IPS-11a (cell line): ENCODE results near the gene TUBA1B.
"Not testable (repeated sequence)": the region's sequence is repeated elsewhere in the genome, so short reads cannot be mapped to it uniquely, and the experiment has no call there.

Experiments used
- H3K4me3 ChIP-seq: one replicate; pipeline ENCODE4 v1.5.1; 2013; ENCODE audit warnings: low read depth, low read length, control low read depth

The TUBA1B gene

DNA sequence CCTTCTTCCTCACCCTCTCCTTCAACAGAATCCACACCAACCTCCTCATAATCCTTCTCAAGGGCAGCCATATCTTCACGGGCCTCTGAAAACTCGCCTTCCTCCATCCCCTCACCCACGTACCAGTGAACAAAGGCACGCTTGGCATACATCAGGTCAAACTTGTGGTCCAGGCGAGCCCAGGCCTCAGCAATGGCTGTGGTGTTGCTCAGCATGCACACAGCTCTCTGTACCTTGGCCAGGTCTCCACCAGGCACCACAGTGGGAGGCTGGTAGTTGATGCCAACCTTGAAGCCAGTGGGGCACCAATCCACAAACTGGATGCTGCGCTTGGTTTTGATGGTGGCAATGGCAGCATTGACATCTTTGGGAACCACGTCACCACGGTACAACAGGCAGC, 3.2 kb downstream of the TUBA1B start:
- H3K4me3 ChIP-seq, result not testable (repeated sequence)

DNA sequence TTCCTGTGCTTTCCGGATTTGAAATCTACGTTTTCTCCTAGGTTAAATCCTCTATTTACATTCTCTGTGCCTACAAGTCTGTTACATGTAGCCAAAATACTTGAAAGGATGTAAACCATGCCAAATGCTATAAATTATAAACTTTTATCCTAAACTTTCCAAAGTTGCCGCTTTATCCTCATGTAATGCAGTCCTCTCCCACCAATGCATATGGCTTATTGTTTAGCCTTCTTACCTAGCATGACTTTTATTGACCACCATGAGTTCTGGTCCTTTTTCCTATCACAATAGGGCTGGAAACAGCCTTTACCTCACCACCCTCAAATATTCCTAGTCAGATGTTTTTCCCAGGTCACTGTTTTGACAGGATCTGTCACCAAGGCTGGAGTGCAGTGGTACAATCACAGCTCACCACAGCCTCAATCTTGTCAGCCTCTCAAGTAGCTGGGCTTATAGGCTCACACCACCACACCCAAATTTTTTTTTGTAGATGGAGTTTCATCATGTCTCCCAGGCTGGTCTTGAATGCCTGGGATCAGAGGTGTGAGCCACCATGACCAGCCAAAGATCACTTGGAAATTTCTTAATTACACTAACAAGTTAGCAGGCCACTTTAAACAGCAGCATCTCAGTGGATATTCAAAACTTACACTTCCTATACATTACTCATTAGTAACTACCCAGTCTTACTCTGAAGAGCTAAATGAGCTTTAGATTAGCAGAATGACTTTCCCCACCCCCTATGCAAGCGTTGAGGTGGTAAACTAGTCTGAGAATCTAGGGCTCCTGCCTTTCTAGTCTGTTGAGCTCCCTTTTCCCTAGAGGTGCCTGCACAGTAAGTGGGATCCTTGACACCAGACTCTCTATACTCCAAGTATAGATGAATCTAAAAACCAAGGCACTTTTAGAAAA, 4.1 kb downstream of the TUBA1B start:
- H3K4me3 ChIP-seq, result no peak overlapping the region

DNA sequence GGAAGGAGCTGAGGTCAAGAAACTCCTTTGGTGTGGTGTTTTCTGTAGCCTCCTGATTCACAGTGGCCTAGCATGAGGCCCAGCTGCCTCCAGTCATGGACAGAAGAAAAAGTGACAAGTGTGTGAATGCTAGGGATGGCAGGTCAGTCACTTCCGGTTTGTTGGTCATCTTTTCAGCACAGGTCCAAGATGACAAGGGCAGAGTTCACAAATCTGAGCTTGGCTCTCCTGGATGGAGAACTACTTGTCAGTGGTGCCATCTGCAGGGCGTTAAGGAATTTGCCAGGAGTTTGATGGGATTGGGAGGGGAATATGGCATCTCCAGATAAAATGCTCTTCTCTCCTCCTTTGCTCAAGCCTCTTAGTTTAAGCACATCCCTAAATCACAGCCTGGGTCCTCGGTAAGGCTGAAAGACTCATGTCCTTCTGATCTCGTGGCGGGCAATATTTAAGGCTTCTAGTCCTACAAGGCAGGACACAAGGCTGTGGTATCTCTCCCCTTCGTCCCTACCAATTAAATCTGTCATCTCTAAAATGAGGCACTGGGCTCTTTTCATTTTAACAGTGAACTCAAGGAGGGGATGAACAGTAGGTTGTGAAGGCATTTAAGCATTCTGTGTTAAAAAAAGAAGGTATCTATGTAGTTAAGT, 10.0 kb downstream of the TUBA1B start:
- H3K4me3 ChIP-seq, result no peak overlapping the region

DNA sequence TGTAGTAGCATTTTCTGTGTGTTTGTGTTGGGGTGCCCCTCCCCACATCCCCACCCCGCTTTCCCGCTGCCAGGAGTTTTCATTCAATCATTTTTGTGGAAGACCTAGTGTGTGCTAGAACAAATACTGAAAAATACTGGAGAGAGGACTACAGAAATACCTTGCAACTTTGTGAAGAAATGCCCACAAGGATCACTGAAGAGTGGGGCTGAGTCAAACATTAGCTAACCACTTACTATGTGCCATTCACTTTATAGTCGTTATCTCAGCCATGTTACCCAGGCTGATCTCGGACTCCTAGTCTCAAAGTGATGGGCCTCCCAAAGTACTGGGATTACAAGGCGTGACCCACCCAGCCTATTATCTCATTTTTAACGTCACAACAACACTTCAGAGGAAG, 20.0 kb downstream of the TUBA1B start:
- peak overlapping the region; percentile 90 for H3K4me3 ChIP-seq

DNA sequence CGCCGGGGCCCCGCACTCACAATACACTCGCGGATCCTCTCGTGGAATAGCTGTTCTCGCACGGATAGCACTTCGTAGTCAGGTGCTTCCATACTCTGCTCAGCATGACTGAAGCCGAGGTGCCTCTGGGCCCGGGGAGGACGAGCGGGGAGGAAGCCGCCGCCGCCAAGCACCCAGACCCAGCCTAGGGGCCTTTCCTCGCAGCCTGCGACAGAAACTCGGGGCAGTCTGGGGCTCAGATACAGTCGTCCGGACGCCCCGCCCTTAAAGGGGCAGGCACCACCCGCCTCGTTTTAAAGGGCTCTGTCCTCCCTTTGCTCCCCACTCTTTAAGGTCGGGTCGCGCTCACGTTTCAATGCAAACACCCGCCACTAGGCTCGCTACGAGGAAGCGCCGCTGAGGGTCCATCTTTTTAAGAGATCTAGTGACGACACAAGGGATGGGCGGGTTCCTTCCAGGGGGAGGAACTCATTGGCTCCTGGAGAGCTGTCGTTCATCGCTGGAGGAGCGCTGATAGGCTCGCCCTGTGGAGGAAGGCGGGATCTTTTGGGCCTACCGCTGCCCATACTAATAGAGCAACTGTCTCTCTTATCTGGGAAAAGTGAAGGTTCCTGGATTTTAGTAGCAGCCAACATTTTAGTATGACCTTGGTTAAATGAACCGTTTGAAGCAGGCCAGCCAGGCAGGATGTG, 20.6 kb downstream of the TUBA1B start, which contains the start of gene LMBR1L:
Gene LMBR1L, minus strand, starts transcription at position 384 of the 692 bp plus-strand sequence. Its CDS starts 292 bp downstream, at position 92.
- peak within 1 kb of the TSS; percentile 90 for H3K4me3 ChIP-seq

DNA sequence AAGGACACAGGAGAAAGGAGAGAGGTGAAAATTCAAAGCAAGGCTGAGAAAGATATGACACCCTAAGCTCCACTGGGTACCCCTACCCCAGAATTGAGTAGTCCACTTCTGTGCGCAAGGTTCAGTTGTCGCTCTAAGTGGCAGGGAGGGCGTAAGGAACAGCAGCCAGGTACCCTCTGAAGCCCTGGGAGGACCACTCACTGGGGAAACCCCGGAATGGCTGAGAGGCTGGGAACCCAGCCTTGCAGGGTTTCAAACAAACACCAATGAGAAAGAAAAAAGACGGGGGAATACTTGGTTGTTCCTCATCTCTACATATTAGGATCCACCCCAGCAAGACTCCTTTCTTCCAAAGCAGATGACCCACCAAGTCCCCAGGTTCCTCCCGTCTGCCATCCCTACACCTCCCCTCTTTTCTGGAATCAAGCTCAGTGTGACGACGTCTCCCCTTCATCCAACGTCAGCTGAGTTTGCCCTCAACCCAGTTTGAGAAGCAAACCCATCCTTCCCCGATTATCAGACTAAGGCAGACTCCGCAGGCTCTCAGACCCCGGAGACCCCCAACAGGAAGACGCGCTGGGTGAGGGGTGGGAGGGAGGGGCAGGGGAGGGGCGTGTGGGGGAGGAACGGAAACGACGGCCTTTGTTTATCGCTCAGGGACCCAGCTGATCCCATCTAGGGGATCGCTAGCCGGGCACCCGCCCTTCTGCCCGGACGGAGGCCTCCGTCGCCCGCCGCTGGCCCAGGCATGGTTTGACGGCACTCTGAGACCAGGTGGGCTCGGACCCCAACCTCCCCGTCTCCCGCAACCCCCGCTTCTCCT, 21.3 kb downstream of the TUBA1B start:
- peak overlapping the region; percentile 90 for H3K4me3 ChIP-seq

DNA sequence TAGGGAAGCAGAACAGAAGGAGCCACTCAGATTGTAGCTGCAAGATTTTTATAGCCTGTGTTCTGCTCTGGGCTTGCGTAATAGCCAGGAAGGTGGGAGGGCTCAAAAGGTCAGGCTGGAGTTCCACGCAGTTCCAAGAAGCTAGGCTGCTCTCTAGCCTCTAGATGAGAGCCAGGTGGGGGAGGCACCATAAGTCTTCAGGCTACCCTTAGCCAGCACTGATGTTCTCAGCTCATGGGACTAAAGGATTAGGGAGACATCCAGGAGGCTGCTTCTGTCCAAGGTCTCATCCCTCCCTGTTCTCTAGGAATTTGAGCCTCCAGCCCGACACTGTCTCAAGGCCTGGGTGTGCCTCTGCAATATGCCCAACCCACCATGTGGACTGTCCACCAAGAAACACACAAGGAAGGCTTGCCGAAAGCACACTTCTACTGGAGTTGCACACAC, 22.2 kb downstream of the TUBA1B start:
- H3K4me3 ChIP-seq, result no peak overlapping the region

DNA sequence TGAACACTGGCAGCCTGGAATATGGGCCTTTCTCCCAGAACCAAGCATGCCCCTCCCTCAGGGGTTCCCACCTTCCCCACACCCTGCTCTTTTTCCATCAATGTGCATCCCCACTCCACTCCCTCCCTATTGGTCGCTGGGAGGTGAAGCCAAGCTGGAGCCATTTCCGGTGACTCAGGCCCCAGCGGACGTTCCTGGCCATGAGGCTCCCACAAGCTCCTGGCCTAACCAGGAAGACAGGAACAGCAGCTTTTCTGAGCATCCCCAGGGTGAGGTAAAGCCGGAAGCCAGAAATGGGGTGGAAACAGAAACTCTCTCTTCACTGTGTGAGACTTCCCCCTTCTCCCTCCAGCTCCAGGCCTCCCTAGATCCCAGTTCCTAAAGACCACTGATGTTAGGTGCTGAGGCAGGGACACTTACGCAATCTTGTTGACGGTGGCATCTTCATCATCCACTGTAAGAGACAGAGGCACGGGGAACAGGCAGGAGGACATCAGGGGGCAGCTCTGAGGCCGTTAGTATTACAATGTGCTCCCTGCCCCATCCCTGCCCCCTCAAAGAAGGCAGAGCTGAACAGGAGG, 25.6 kb downstream of the TUBA1B start:
- no peak overlapping the region for H3K4me3 ChIP-seq

DNA sequence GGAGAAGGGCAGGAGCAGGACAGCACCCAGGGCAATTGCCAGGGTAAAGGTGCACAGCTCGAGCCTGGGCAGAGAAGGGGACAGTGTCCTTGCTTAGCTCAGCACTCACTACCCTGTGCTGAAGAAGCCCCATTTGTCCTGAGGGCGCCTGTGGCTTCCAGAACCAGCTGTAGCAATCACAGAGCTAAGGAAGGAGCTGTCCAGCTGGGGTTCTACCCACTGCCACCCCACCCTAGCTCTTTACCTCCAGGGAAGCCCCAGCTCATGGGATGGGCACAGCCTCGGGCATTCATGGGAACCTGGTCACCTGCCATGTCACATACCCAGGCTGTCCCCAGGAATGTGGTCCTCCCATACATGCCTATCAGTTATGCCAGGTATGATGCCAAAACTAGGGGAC, 26.4 kb downstream of the TUBA1B start:
- H3K4me3 ChIP-seq, result no peak overlapping the region

DNA sequence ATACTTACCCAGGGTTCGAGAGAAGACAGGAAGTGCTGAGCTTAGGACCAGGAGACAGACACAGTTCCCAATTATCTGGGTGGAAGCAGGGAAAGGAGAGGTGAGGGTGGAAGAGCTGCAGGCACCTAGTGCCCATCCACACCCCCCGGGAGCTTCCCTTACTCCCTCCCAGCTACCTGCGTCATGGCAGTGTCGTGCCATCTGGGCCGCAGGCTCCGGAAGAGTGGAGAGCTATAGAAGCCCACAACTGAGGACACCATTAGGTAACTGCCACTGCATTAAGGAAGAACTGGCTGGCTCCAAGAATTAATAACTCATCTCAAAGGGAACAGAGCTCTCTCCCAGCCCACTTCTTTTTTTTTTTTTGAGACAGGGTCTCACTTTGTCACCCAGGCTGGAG, 30.8 kb downstream of the TUBA1B start:
- H3K4me3 ChIP-seq, result no peak overlapping the region

DNA sequence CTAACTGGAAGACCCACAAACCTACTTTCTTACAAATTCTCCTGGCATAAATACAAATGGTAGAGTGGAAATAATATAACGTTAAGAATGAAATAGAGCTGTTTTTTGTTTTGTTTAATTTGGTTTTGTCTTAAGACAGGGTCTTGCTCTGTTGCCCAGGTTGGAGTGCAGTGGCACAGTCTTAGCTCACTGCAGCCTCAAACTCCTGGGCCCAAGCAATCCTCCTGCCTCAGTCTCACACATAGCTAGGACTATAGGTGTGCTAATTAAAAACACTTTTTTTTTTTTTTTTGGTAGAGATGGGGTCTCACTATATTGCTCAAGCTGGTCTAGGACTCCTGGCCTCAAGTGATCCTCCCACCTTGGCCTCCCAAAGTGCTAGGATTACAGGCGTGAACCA, 32.5 kb downstream of the TUBA1B start:
- H3K4me3 ChIP-seq, result no peak overlapping the region

DNA sequence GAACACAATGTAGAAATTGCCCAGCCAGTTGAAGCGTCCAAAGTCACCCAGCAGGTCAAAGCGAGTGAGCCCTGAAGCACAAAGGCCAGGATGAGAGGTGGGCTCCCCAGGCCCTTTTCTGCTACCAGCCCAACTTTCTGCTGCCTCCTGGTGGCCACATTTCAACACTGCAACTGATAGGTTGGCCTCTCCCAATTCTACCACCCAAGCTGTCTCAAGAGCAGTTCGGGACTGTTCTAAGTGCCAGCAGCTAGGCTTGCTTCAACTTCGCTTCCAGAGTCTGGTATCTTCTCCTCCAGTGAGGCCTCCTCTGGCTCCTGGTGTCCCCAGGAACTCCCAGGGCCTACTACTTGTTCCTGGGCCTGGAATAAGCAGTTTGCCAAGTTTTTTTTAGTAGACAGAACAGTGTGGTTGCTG, 33.2 kb downstream of the TUBA1B start:
- no peak overlapping the region for H3K4me3 ChIP-seq

DNA sequence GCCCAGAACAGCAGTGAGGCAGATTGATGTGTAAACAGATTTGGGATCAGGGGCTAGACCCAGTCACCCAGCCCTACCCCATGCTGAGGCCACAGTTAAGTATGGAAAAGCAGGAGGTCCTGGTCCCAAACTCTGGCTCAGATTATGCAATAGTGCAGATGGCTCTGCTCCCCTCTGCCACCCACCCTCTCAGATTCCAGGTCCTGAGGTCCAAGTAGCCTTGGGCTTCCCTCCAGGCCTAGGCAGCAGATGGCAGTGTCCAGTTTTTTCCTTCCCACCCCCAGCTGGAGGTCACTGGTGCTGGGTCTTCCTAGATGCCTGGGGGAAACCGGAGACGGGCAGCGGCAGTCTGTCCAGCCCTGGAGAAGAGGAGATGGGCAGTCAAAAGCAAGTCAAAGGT, 33.8 kb downstream of the TUBA1B start:
- H3K4me3 ChIP-seq, result no peak overlapping the region

DNA sequence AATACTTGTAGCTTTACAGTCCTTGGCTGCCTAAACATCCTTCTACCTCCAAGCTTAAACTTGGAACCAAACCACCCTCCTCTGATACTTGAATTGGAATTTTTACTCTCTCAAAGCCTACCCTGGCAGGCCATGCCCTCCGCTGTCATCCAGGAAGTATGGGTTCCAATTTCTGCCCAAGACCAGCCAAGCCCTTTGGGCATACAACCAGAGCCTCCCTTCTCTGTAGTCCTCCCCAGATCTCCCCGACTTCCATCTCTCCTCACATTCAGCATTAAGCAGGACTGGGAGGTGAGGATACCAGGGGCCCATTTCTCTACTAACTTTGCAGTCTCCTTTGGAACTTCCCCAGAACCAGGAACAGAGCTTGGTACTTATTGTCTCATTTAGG, 36.2 kb downstream of the TUBA1B start:
- no peak overlapping the region for H3K4me3 ChIP-seq

DNA sequence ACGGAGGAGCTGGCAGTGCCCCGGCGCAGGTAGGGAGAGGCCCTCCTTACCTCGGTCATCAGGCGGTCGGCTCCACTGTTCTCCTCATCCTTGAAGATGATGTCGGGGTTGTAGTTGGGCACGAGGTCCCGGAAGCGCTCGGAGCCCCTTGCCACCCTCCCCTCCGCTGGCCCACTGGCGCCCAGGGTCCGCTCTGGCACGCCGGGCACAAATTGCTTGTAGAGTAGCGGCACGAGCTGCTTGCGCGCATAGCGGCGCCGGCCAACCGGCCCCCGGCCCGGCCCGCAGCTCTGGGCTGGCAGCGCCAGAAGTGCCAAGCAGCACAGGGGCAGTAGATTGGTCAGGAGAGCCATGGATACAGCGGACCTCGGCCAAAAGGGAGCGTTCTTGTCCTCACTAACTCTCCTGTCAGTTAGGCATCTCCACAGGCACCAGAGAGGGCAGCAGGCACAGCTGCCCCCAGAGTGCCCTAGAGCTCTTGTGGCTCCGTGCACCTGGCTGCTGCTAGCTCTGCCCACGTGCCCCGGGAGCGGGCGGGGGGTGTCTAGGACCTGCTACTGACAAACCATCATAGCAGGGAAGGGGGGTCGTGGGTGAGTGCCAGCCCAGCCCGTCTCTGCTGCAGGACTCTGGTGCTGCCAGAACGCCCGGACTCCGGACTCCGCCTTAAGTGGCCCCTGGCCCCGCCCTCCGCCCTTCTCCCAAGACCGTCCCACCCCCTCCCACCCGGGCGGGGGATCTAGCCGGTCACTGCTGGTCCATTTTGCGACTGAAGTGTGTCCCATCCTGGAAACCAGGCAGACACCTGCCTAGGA, 36.8 kb downstream of the TUBA1B start, which contains the start of gene DHH:
Gene DHH, minus strand, starts transcription at position 642 of the 815 bp plus-strand sequence. Its CDS starts 289 bp downstream, at position 353.
- H3K4me3 ChIP-seq, result peak within 1 kb of the TSS; percentile 17

DNA sequence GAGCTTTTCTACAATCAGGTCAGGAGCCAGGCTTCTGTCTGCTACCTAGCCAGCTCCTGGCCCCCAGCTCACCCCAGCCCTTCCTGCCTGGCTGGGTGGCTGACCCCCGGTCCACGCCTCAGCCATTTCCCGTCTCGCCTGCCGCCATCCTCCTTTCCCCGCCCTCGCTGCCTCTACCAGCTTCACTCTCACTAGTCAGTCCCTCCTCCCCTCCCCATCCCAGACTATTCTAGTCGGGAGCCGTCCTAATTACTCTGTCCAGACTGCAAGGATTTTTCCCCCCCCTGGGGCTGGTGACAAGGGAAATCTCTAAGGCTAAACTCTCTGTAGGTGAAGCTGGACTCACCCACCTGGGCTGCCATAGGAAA, 37.4 kb downstream of the TUBA1B start:
- H3K4me3 ChIP-seq, result no peak overlapping the region

DNA sequence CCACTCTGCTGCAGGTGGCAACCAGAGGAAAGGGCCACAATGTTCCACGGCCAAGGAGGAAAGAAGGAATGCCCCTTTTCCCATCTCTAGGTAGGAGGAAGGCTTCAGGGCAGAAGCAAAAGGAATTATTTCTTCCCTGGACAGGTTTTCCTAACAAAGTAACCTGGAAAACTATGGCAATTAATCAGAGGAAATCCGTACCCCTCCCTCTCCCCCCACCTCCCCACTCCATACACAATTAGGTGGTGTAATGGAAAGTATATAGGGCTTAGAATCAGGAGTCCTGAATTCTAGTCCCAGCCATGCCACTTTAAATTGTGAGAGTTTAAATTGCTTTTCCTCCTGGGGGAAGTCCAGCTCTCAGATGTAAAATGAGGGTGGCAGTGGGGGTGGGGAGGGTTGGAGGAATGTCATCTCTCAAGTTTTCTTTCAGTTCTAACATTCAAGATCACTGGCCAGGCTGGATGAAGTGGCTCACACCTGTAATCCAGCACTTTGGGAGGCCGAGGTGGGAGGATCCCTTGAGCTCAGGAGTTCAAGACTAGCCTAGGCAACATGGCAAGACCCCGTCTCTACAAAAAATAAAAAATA, 38.3 kb downstream of the TUBA1B start:
- H3K4me3 ChIP-seq, result no peak overlapping the region

DNA sequence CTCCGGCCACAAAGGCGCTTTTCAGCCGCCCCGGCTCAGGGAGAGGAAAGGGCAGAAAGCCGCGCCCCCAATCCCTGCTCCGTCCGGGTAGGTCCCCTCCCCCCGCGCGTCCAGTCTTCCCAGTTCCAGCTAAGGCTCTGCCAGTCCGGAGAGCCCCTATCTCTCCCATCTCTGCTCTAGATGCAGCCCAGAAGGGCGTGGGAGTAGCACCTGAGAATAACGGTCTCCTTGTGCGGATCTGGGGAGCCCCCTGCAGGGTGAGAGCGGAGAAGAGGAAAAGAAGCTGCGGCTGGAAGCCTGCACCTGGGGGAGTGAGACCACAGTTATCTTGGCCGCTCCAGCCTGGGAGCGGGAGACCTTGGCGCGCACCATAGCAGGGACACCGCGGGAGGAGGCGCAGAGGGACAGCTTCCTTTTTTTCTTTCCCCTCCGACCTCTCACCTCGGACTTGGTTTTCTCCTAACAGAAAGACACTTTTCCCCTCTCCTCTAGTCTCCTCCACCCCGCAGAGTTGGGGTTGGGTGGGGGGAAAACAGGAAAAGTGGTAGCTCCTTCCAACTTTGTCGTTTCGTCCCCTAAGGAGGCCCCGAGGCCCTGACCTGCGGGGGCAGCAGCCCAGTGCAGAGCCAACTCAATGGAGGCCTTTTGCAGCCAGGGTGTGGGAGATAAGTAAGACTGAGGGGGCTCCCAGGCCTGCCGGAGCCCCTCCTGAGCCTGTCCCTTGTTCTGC, 38.9 kb downstream of the TUBA1B start:
- H3K4me3 ChIP-seq, result no peak overlapping the region

DNA sequence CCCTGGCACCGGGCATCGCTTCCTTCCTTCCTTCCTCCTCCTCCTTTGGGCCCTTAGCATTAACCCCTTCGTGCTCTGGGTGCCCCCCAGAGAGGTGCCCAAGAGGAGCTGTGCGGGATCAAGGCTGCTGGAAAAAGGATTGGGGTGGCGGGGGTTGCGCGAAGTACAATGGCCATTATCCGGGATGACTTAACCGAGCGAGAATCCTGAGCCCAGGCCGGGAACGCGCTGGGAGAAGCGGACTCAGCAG, 39.4 kb downstream of the TUBA1B start:
- H3K4me3 ChIP-seq, result no peak overlapping the region
